ENCODE measurements around the gene TRHDE.

DNA sequence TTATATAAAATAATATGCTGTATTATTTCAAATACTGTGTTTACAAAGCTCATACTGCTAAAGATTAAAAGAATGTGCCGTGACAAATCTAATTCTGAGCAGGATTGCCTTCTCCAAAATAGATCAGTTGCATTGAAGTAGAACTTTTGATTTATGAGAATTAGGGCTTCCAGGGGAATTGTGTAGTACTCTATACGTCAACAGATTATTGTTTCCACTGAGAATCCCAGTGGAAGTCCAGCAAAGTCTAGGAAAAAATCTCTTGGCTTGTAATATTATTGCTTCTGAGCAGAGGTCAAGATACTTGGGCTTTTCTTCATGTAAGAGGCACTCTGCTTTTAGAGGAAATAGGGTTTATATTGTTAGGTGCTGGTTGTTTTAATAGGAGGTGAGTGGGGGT is 133.9 kb downstream of the TRHDE start:
- TF ChIP-seq CTCF (IDR thresholded peaks at IDR 0.05) (no peak), POLR2A (IDR thresholded peaks at IDR 0.05) (no peak), POLR2AphosphoS5 (IDR thresholded peaks at IDR 0.05) (no peak)

Data from breast epithelium (tissue), 3 donors.